ENCODE results near the gene ARVCF.

Gene ARVCF

GRCh38 chr22:20016734-20017621 is at the start of gene ARVCF:
ARVCF (minus strand) TSS chr22:20016823; CDS start chr22:19990794, 26,029 bp downstream.
- DNase-seq, result peak; percentile 97

- DNase-seq, result no peak
Observed at GRCh38 chr22:20065896-20066616, 49.4 kb upstream of the ARVCF start.

- DNase-seq, result no peak
Observed at GRCh38 chr22:20064545-20065262, 48.1 kb upstream of the ARVCF start.

GRCh38 chr22:20064140-20064480 is 47.5 kb upstream of the ARVCF start:
- peak; percentile 45 for DNase-seq

GRCh38 chr22:20063271-20064139 is 46.9 kb upstream of the ARVCF start:
- DNase-seq, result no peak

- DNase-seq, result no peak
Observed at GRCh38 chr22:20062766-20063083, 46.1 kb upstream of the ARVCF start.

GRCh38 chr22:20062043-20062765 is 45.6 kb upstream of the ARVCF start:
- DNase-seq, result no peak

- DNase-seq, result no peak
Observed at GRCh38 chr22:20061481-20061861, 44.8 kb upstream of the ARVCF start.

- DNase-seq, result no peak
Observed at GRCh38 chr22:20060700-20061480, 44.3 kb upstream of the ARVCF start.

GRCh38 chr22:20058989-20059770 is 42.6 kb upstream of the ARVCF start:
- peak; percentile 92 for DNase-seq

GRCh38 chr22:20057596-20058268 is 41.1 kb upstream of the ARVCF start:
- no peak for DNase-seq

GRCh38 chr22:20056696-20057386 is 40.2 kb upstream of the ARVCF start:
- DNase-seq, result no peak

- no peak for DNase-seq
Observed at GRCh38 chr22:20056161-20056560, 39.5 kb upstream of the ARVCF start.

- no peak for DNase-seq
Observed at GRCh38 chr22:20055654-20056053, 39.0 kb upstream of the ARVCF start.

- no peak for DNase-seq
Observed at GRCh38 chr22:20055144-20055543, 38.5 kb upstream of the ARVCF start.

- no peak for DNase-seq
Observed at GRCh38 chr22:20054485-20054884, 37.9 kb upstream of the ARVCF start.

GRCh38 chr22:20054034-20054427 is 37.4 kb upstream of the ARVCF start:
- DNase-seq, result no peak

- no peak for DNase-seq
Observed at GRCh38 chr22:20053407-20054033, 36.9 kb upstream of the ARVCF start.

Data from OCI-M1 (cell line).